Neural progenitor cell (in vitro differentiated cells): ENCODE measurements around the gene CIAO3.

Experiments
- EZH2 ChIP-seq: fragments of 200-600 bp; sonication (generic); IDR thresholded peaks from 2 replicates; pipeline ENCODE4 v1.6.1; 2017; ENCODE audit warnings: antibody characterized with exemption, mild to moderate bottlenecking, moderate library complexity
- EZH2phosphoT487 ChIP-seq: fragments of 200-600 bp; sonication (generic); IDR thresholded peaks from 2 replicates; pipeline ENCODE4 v1.6.1; 2017; ENCODE audit warnings: antibody characterized with exemption
- TF ChIP-seq, protein P1 (sequence below): fragments of 200-600 bp; sonication (generic); IDR thresholded peaks from 2 replicates; pipeline ENCODE4 v1.5.1; 2017; ENCODE audit warnings: antibody characterized with exemption, mild to moderate bottlenecking

DNA sequence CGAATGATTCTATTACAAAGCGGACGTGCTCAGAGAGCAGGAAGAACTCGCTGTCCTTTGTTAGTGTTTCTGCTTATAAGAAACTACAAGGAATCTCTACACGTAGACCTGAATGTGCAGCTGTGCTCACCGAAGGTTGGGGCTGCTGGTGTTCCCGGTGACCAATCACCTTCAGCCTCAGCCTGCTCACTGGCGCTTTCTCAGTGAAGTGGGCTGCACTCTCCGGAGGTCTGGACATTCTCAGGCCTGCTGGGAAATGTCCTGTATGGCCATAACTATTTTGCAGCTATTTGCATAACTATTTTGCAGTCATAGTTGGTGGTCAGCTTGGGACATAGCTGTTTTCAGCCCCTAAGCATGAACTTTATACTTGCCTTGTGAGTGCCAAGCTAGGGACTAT is 9.7 kb upstream of the CIAO3 start:
- TF ChIP-seq, protein P1, sequence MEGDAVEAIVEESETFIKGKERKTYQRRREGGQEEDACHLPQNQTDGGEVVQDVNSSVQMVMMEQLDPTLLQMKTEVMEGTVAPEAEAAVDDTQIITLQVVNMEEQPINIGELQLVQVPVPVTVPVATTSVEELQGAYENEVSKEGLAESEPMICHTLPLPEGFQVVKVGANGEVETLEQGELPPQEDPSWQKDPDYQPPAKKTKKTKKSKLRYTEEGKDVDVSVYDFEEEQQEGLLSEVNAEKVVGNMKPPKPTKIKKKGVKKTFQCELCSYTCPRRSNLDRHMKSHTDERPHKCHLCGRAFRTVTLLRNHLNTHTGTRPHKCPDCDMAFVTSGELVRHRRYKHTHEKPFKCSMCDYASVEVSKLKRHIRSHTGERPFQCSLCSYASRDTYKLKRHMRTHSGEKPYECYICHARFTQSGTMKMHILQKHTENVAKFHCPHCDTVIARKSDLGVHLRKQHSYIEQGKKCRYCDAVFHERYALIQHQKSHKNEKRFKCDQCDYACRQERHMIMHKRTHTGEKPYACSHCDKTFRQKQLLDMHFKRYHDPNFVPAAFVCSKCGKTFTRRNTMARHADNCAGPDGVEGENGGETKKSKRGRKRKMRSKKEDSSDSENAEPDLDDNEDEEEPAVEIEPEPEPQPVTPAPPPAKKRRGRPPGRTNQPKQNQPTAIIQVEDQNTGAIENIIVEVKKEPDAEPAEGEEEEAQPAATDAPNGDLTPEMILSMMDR = no peak
- no peak for TF ChIP-seq EZH2
- TF ChIP-seq EZH2phosphoT487 = no peak
